NCI-H460 (cell line): ENCODE measurements around the gene RIPK4. TPM values are rescaled to one million over a fixed set of nuclear protein-coding genes. Genes with fewer than 3 reads are reported as not detected.
A peak's percentile ranks its signal among the peaks of the same experiment; 100 is the strongest.

ENCODE experiments used
- DNase-seq: peaks from one replicate; pipeline ENCODE4 v3.0.0-alpha.2; 2016; ENCODE audit warnings: low read depth; ENCODE audit errors: extremely low read depth
- polyA plus RNA-seq: library from polyadenylated mRNA; depleted of rRNA; stranded (reverse); fragments of >200 nt; gene quantifications from 2 replicates; pipeline ENCODE4 v1.2.3, GENCODE V29; 2014; cell fraction: nucleus; rRNA removed
- total RNA-seq: library from RNA; depleted of rRNA; stranded (reverse); fragments of >200 nt; shearing (Covaris generic); gene quantifications from 2 replicates; pipeline ENCODE4 v1.2.3, GENCODE V29; 2014; rRNA removed

The RIPK4 gene
- total RNA-seq, result 1.4 and 1.8 TPM in 2 replicates
- polyA plus RNA-seq, result 0.49 and 1.5 TPM in 2 replicates

- peak; percentile 59 for DNase-seq
Measured at GRCh38 chr21:41766883-41767605, at the start of gene RIPK4. Gene RIPK4 (minus strand): TSS chr21:41767052. CDS start chr21:41767041, 11 bp downstream.

- no peak for DNase-seq
Measured at GRCh38 chr21:41815652-41816582, 49.1 kb upstream of the RIPK4 start.

- no peak for DNase-seq
Measured at GRCh38 chr21:41813226-41813625, 46.4 kb upstream of the RIPK4 start.

GRCh38 chr21:41812679-41813078 lies 45.8 kb upstream of the RIPK4 start:
- no peak for DNase-seq

- no peak for DNase-seq
Measured at GRCh38 chr21:41810597-41810932, 43.7 kb upstream of the RIPK4 start.

GRCh38 chr21:41809891-41810596 lies 43.2 kb upstream of the RIPK4 start:
- DNase-seq, result no peak

- DNase-seq, result no peak
Measured at GRCh38 chr21:41808846-41809245, 42.0 kb upstream of the RIPK4 start.

- no peak for DNase-seq
Measured at GRCh38 chr21:41808094-41808493, 41.2 kb upstream of the RIPK4 start.

- DNase-seq, result no peak
Measured at GRCh38 chr21:41806773-41807172, 39.9 kb upstream of the RIPK4 start.

- DNase-seq, result no peak
Measured at GRCh38 chr21:41805643-41806042, 38.8 kb upstream of the RIPK4 start.

GRCh38 chr21:41805038-41805437 lies 38.2 kb upstream of the RIPK4 start:
- no peak for DNase-seq

GRCh38 chr21:41804381-41804780 lies 37.5 kb upstream of the RIPK4 start:
- DNase-seq, result no peak

- DNase-seq, result no peak
Measured at GRCh38 chr21:41803316-41803715, 36.5 kb upstream of the RIPK4 start.

GRCh38 chr21:41802684-41803083 lies 35.8 kb upstream of the RIPK4 start:
- no peak for DNase-seq

GRCh38 chr21:41802198-41802584 lies 35.3 kb upstream of the RIPK4 start:
- no peak for DNase-seq

- DNase-seq, result no peak
Measured at GRCh38 chr21:41801321-41802197, 34.7 kb upstream of the RIPK4 start.

- DNase-seq, result no peak
Measured at GRCh38 chr21:41800425-41801320, 33.8 kb upstream of the RIPK4 start.

- no peak for DNase-seq
Measured at GRCh38 chr21:41799763-41800162, 32.9 kb upstream of the RIPK4 start.

GRCh38 chr21:41798326-41798725 lies 31.5 kb upstream of the RIPK4 start:
- no peak for DNase-seq
